SIG-M5 (cell line): Measurements from ENCODE around the gene CRIP1.

Experiments
- DNase-seq: peaks from one replicate; lab custom pipeline; 2025; lab: John Stamatoyannopoulos, UW

CRIP1 gene

GRCh38 chr14:105533391-105533790, 46.7 kb downstream of the CRIP1 start:
- DNase-seq: no peak

- no peak for DNase-seq
Measured at GRCh38 chr14:105533811-105534498, 47.3 kb downstream of the CRIP1 start.

- no peak for DNase-seq
Measured at GRCh38 chr14:105534586-105534985, 47.9 kb downstream of the CRIP1 start.

DNA sequence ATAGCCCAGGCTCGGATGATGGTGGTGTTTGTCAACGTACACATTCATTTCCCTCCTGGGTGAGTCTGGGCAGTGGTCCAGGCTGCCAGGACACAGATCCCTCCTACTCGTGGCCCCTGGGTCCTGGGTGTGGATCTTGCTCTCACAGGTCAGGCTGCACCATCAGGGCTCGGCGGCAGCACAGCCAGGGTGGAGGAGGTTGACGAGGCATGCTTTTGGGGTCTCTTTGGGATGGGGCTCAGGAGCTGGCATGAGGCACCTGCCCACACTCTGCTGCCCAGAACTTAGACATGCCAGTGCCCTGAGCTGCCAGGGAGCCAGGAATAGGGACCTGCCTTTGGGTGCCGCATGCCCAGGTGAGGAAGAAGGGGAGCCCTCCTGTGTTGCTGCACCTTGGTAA, 49.4 kb downstream of the CRIP1 start:
- DNase-seq: no peak

DNA sequence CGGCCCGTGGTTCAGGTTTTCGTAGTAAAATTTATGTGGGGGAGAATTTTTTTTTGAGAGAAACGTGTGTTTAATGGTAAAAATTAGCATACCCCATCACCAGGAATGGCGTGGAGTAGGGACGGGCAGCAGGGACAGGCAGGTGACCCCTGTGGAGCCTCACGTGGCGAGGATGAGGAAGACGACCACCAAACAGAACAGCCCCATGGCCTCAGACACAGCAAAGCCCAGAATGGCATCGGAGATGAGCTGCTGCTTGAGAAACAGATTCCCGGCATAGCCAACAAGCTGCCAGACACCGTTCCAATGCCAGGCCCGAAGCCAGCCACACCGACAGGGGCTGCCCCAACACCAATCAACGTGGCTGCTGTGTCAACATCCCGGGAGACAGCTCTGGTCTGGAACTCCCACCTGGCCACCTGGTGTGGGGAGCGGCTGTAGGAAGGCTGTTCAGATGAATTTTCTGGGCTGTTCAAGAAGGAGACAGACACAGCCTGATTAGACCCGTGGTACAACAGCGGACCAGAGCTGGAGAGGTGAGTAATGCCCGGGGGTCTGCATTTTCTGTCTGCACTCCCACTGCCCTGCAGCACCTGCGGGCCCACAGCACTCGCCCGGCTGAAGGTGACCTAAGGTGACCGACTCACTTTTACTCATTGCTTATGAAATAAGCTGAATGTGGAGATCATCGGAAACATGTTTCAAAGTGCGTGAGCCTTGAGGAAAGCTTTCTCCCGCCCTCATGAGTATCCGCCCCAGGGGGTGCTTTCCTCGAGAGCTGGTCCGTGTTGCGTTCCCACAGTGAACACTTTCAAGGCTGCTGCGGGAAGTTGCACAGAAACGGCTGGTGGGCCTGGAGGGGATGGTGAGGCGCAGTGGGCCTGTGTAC, 50.2 kb downstream of the CRIP1 start:
- no peak for DNase-seq

DNA sequence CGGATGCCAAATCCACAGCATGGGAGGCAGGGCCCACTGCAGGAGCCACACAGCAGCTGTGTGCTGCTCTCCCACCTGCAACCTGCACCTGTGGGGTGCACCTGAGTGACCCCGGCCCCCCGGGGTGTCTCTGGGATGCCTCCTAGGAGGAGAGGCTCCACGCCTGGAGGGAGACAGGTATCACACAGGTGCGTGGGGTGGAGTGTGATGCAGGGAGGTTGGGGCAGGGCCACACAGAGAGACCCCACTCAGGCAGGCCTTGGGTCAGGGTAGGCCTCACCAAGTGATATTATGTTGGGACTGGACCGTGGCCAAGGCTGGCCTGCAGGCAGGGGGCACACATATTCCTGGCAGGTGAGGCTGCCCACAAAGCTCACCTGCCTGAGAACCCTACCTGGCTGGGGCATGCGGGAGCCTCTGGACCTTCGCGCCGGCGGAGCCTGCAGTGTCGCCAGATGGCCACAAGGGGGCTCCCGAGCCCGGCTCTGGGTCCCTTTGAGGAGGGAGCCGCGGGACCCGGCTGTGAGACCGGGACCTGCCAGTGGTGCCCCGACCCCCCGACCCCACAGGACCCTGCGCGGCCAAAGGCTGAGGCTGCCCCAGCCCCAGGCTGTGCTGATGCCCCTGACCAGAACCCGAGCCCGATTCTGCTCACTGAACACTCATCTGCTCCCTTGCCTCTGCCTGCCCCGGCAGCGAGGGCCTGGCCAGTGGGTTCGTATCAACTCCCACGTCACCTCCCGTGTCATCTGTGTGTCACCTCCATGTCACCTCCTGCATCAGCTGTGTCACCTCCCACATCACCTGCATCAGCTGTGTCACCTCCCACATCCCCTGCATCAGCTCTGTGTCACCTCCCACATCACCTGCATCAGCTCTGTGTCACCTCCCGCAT, 51.1 kb downstream of the CRIP1 start:
- no peak for DNase-seq
